ENCODE results near the gene TBCD.
"Not testable (repeated sequence)": the region's sequence is repeated elsewhere in the genome, so short reads cannot be mapped to it uniquely, and the experiment has no call there.

Gene TBCD

DNA sequence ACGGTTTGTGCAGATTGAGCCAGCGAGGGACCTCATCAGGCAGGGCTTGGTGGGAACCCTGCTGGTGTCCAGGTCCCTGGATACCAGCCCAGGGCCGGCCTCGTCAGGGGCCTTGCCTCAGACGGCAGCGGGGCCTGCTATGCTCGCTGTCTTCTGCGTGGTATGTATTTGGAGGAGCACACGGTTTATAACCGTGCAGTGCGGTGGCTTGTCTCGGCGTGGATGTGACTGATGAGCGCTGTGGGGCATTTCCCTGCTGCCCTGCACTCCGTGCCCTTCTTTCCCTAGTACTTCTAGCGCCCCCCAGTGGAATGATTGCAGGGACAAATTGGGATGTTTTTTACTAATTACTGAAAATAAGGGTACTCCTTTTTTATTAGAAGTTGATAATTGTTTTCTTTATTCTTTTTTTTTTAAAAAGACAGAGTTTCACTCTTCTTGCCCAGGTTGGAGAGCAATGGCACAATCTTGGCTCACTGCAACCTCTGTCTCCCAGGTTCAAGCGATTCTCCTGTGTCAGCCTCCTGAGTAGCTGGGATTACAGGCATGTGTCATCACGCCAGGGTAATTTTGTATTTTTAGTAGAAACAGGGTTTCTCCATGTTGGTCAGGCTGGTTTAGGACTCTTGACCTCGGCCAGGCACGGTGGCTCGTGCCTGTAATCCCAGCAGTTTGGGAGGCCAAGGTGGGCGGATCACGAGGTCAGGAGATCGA lies 15.3 kb downstream of the TBCD start:
- DNase-seq (ENCODE audit: low read depth), result no peak

DNA sequence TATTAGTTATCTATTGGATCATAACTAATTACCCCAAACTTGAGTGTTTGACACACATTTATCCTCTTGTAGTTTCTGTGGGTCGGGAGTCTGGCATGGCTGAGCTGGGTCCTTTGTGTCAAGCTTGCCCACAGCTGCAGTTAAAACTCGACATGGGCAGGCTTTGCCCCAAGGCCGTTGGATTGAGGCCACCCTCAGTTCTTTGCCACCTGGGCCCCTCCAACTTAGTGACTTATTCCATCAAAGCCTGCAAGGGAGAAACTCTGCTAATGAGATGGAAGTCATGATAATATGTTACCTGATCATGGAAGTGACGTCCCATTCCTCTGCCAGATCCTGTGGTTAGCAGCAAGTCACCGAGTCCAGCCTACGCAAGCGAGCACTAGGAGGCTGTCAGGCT lies 17.2 kb downstream of the TBCD start:
- DNase-seq (ENCODE audit: low read depth), result no peak

DNA sequence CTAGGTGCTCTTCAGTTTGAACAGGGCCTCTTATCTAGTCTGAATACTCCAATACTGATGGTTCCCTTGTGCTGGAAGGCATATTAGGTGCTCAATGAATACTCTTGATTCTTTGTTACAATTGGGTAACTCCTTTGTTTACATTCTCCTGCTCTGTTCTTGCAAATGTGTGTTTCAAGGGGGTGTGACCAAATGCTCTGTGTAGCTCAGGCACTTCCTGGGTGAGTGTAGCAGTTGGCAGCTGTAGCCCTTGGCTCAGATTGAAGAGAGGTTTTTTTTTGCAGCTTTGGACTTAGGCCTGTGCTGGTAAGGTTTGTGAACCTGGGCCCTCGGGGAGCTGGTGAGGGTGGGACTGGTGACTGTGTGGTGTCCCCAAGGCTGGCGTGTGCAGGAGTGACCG lies 20.2 kb downstream of the TBCD start:
- no peak for DNase-seq (ENCODE audit: low read depth)

DNA sequence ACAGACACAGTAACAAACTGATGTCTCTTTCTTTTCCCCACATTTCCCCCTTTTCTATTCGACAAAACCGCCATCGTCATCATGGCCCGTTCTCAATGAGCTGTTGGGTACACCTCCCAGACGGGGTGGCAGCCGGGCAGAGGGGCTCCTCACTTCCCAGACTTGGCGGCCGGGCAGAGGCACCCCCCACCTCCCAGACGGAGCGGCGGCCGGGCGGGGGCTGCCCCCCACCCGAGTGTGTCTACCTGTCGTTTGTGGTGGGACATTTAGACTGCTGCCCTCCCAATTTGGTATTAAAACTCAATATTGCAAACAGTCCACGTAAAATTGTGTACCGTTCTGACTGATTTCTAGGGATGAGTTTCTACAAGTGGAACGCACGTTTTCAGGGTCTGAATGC lies 22.6 kb downstream of the TBCD start:
- not testable (repeated sequence) for DNase-seq (ENCODE audit: low read depth)

DNA sequence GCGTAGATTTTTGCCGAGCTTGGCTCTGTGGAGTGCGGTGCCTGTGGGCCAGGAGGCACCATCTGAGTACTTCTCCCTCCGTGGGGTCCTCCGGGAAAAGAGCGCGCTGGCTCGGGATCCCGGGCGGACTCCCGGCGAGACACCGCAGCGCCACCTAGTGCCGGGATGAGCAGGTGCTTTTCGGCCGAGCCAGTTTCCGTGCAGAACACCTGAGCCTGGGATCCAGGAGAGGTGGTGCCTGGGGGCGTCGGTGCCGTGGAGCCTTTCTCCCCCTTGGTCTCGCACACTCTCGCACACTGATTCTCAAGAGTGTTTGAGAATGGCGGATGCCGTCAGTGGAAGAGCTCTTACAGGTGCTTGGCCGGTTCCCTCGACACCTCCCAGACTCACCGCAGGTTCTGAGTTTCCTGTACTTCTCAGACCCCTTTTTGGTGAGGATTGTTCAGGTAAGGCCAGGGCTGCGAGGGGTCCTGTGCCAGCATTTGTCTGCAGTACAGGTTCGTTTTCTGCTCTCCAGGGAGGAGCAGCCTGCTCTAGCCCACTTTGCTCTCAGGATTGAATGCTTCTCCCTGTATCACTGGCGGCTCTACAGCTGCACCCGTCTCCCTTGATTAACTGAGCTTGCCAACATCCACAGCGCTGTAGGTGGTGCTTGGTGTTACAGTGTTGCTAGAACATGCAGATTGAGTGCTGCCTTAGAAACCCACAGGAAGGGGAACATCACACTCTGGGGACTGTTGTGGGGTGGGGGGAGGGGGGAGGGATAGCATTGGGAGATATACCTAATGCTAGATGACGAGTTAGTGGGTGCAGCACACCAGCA lies 23.3 kb downstream of the TBCD start:
- no peak for DNase-seq (ENCODE audit: low read depth)

DNA sequence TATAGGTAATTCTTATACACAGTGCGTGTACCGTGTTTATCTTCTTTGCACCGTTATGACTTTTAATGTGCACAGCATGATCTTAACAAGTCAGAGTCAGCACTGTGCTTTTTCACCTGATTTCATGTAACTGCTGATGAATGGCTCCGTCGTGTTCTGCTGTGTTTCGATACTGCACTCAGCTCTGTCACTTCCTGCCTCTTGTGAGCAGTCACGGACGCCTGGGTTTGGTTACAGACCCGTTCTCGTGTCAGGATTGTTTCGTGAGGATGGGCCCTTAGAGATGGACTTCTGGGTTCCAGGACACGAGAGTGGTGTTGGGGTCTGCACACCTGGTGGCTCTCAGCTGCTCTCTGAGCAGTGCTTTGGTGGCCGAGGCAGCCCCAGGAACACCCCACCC lies 24.6 kb downstream of the TBCD start:
- no peak for DNase-seq (ENCODE audit: low read depth)

DNA sequence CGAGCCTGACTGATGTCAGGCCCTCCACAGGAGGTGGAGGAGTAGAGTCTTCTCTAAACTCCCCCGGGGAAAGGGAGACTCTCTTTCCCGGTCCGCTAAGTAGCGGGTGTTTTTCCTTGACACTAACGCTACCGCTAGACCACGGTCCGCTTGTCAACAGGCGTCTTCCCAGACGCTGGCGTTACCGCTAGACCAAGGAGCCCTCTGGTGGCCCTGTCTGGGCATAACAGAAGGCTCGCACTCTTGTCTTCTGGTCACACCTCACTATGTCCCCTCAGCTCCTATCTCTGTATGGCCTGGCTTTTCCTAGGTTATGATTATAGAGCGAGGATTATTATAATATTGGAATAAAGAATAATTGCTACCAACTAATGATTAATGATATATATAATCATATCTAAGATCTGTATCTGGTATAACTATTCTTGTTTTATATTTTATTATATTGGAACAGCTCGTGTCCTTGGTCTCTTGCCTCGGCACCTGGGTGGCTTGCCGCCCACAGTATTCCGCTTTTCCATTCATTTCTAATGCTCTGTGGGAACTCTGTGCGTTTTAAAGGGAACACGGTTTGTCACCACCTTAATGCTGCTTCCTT lies 26.0 kb downstream of the TBCD start:
- not testable (repeated sequence) for DNase-seq (ENCODE audit: low read depth)

DNA sequence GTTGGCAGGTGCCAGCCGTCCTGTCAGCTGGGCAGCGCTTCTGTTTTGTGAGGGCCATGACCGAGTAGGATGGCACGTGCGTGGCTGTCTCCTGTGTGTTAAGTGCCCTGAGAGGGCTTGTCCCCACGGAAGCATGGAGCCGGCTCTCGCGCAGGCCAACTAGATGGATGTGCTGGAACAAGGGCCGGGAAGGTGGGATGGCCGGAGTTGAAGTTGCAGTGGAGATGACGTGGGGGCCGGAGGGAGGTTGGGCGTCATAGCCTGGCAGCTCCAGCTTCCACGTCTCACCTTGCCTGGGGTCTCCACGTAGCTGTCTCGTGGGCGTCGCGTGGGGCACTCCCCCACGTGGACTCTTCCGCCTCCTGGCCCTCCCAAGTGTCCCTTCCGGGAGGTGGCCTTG lies 27.7 kb downstream of the TBCD start:
- DNase-seq (ENCODE audit: low read depth), result no peak

DNA sequence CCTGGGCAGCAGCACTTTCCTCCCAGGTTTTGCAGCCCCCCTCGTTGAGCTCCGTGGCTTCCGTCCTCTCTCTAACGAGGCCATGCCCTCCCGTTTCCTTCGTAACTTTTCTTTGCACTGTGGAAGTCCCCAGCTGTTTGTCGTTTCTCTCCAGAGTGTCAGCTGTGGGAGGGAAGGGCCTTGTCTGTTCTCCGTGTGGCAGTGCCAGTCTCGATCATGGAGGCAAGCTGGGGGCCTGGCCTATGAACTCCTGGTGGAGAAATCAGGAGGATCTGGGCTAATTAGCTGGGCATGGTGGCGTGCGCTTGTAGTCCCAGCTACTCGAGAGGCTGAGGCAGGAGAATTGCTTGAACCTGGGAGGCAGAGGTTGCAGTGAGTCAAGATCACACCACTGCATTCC lies 28.3 kb downstream of the TBCD start:
- DNase-seq (ENCODE audit: low read depth), result no peak

DNA sequence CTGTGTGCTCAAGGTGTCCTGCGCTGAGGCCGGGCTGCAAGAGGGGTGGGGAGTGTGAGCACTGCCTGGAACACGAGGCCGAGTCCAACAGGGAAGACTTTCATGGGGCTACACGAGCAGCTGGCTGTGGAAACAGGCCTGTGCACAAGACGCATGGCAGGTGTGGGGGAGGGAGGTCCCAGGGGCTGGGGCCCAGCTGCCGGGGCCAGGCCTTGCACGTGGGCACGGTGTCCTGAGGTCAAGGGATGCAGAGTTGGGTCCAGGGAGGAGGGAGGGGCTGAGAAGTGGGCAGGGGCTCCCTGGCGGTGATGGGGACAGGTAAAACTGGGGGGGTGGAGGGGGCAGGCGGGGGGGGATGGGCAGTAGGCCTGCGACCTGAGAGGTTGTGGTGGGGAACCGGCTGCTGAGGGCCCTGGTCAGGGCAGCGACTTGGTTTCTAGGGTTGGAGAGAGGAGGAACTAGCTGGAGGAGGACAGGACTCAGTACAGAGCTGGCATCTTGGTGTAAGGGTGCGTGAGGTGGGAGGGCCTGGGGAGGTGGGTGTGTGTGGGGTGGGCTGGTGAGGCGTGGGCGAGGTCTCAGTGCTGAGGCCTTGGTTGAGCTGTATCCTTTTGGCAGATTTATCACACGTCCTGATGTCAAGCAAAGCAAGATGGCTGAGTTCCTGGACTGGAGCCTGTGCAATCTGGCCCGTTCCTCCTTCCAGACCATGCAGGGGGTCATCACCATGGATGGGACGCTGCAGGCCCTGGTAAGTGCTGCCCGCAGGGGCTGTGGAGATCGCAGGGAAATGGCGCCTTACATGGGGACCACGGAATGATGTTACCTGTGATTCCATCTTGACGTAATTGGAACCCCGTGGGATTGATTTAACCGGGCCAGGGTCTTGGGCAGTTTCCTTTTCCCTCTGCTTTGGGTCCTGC lies 29.4 kb downstream of the TBCD start:
- DNase-seq (ENCODE audit: low read depth), result no peak

DNA sequence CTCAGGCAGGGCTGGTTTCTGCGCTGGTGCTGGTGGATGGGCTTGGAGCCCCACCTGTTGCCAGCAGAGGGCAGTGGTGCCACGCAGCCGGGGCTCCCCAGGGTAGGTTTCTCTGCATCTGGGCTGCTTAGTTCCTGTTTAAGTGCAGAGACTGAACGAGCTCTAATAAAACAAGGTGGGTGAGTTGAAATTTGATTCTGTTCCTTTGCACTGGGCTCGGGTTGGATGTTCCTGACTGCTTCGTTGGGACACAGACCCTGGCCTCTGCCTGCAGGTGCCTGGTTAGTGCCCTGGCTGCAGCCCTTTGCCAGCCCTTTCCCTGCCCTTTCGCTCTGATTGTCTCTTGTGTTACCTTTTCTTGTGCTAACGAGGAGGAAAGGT lies 30.0 kb downstream of the TBCD start:
- DNase-seq (ENCODE audit: low read depth), result peak; percentile 43

DNA sequence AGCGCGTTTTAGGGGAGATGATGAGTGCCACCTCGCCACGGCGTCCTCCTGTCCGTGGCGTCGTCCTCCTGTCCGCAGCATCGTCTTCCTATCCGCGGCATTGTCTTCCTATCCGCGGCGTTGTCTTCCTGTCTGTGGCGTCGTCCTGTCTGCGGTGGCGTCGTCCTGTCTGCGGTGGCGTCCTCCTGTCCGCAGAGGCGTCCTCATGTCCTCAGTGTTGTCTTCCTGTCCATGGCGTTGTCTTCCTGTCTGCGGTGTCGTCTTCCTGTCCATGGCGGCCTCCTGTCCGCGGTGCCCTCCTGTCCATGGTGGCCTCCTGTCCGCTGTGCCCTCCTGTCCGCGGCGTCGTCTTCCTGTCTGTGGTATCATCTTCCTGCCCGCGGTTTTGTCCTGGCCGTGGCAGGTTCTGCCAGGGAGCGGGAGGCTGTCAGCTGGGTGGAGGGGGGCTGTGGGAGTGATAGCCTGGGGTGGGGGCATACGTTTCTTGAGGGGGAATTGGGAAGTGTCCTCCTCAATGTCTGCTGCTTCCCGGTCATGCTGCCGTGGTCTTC lies 30.9 kb downstream of the TBCD start:
- DNase-seq (ENCODE audit: low read depth), result peak; percentile 91

DNA sequence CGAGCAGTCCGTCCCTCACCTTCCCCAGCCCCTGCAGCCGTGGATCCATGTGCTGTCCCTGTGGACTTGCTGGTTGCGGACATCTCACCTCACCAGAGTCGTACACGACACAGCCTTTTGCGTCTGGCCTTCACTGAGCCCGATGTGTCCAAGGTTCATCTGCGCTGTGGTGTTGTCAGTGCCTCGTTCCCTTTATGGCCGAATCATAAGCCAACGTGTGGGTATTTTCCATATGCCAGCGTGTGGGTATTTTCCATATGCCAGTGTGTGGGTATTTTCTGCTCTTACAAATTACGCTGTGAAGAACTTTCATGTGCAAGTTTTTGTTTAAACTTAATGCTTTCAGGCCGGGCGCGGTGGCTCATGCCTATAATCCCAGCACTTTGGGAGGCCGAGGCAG lies 31.6 kb downstream of the TBCD start:
- no peak for DNase-seq (ENCODE audit: low read depth)

DNA sequence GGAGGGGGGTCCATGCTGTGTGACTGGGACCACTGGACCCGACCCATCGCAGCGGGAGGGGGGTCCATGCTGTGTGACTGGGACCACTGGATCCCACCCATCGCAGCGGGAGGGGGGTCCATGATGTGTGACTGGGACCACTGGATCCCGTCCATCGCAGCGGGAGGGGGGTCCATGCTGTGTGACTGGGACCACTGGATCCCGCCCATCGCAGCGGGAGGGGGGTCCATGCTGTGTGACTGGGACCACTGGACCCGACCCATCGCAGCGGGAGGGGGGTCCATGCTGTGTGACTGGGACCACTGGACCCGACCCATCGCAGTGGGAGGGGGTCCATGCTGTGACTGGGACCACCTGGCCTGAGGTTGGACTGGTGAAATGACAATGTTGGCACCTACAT lies 33.7 kb downstream of the TBCD start:
- DNase-seq (ENCODE audit: low read depth), result not testable (repeated sequence)

DNA sequence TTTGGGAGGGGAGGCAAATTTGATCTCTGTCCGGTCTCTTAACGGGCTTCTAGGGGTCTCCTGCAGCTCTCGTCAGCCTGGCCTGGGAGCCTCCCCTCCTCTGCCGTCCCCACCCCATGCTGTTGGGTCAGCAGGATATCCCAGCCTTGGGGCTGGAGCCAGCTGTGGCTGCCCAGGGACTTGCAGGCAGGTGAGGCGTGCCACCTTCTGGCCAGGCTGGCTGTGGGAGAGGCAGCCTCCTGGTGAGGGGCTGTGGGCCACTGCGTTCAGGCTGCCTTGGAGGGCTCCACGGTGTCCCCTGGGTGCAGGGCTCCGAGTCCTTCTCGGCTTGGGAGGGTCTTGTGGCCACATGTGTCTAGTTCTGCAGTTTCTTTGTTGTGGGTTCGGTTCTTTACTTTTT lies 34.6 kb downstream of the TBCD start:
- DNase-seq (ENCODE audit: low read depth), result no peak

DNA sequence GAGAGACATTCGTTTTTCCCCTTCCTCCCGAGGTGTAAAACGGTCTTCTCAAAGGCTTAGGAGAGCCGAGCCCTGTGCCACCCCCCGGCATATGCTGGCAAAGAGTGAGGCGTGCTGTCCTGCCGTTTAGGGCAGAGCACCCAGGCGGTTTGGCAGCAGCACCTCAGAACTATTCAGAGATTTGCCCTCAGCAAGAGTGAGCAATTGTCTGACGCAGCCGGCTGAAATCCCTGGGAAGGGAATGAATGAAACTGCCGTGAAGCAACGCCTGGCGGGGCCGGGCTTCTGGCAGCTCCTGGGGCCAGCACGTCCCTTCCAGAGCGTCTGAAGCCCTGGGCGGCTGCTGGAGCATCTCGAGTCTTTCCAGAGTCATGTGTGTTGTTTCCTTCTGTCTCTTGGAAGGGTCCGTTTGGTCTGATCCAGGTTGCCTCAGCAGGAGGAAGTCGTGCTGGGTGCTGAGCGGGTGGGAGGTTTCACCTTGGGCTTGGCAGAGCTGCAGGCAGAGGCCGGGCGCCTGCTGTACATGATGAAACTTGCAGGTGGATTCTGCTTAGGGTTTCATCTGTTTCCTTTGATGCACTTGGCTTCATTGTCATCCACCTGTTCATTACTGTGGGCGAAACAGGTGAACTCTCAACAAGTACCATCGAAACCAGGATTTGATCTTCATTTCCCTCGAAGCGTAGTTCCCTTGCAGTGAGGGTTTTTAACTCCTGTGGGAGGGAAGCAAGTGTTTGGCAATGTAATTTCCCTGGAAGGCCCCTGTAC lies 35.4 kb downstream of the TBCD start:
- DNase-seq (ENCODE audit: low read depth), result no peak

DNA sequence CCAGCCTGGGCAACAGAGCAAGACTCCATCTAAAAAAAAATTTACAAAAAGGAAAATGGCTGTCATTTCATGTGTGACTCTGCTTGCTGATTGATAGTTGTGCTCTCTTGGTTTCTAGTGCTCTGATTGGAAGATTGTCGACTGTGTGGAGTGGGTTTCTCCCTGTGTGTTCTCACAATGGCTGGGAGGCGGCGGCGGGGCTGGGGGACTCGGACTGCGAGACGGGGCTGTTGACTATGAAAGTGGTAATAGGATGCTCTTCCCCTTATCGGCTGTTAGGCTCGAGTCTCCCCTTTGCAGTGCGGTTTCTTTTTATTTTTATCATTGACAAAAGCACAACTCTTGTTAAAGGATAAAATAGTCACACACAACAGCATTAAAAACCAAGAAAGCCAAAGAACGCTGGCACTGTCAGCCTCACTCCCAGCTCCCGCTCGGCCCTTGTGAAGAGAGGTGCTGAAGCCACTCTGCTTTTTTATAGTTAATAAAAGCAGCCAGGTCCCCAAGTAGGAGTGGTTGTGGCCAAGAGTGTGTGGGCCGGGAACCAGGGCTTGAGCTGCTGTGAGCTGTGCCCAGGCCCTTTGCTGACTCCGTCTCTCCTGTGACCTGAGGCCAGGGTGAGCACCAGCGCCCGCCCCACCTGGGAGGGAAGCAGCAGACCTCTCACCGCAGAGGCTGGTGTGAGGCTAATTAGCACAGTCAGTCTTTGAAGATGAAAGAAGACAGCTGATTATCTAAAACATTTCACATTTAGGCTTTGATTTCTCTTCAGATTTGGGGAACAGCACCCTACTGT lies 36.5 kb downstream of the TBCD start:
- DNase-seq (ENCODE audit: low read depth), result no peak

DNA sequence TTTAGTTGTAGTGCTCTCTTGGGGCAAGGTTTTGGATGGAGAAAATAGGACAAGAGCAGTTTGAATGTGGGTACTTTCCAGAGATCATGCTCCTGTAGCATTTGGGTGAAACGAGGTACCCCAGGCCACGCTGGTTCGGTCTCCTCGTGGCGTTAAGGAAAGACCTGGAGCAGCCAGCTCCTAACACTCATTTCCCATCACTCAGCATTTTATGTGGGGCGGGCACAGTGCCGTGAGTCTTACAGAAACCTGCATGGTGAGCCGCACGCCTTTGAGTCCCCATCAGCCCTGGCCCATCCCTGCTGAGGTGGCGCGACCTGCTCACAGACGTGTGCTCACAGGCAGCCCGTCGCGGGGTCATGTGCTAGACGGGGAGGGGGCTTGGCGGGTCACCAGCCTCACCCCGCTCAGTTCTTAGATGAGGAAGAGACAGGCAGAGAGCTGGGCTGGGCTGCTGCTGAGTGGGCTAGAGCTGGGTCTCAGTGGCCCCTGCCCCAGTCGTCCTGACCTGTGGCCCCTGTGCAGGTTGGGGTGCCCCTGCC lies 37.3 kb downstream of the TBCD start:
- DNase-seq (ENCODE audit: low read depth), result no peak

DNA sequence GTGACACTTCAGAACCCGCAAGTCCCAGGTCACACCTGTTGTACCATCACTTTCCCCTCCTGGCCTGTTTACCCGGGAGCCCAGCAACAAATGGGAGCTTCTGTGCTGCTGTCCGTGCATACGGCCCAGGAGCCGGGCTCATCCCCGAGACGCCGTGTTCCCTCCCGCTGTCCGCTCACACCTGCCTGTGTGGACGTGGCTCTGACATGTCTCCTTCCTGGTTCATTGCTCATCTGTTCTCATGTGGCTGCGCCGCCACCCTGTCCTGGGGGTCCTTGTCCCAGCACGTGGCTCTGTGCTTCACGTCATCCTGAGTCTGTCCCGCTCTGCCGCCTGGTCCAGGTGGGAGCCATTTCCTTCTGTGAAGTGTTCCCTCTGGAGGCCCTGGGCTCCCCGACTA lies 37.9 kb downstream of the TBCD start:
- no peak for DNase-seq (ENCODE audit: low read depth)

DNA sequence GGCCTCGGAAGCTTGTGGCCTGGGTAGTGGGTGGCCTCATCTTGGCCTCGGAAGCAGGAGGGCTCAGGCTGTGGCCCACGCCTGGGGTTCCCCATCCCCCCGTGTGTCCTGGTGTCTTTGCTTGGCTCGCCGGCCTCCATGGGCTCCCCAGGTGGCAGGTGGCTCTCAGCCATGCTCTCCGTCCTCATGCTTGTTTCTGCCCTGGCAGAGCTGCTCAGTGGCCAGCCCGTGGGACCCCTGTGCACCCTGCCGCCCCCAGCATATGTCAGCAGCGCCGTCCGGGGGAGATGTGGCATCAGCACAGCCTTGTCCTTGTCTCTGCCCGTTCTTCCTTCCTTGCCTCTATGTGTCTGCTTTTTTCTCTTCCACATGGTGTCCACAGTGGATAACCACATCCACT lies 38.5 kb downstream of the TBCD start:
- DNase-seq (ENCODE audit: low read depth), result no peak

Measured in CMK (cell line).